Keratinocyte (primary cell): ENCODE data around the gene DNLZ.

ENCODE experiments used
- EZH2 ChIP-seq: IDR thresholded peaks from one replicate; pipeline ENCODE4 v1.6.1; 2012; ENCODE audit warnings: inconsistent platforms, mild to moderate bottlenecking, low read length, moderate library complexity
- TF ChIP-seq, protein P1 (sequence below), 3 experiments: IDR thresholded peaks in 1 of 3; conservative IDR thresholded peaks in 1 of 3; optimal IDR thresholded peaks in 1 of 3; 2 replicates in 2 of 3; 3 replicates in 1 of 3; pipeline versions ENCODE3 to v1.5.1; 2011; ENCODE audit warnings: low read length in 3 of 3, mild to moderate bottlenecking in 3 of 3, moderate library complexity in 2 of 3, control low read depth in 1 of 3, inconsistent platforms in 1 of 3; ENCODE audit not compliant: insufficient read depth in 2 of 3; ENCODE audit errors: extremely low read depth in 1 of 3

- TF ChIP-seq, protein P1, sequence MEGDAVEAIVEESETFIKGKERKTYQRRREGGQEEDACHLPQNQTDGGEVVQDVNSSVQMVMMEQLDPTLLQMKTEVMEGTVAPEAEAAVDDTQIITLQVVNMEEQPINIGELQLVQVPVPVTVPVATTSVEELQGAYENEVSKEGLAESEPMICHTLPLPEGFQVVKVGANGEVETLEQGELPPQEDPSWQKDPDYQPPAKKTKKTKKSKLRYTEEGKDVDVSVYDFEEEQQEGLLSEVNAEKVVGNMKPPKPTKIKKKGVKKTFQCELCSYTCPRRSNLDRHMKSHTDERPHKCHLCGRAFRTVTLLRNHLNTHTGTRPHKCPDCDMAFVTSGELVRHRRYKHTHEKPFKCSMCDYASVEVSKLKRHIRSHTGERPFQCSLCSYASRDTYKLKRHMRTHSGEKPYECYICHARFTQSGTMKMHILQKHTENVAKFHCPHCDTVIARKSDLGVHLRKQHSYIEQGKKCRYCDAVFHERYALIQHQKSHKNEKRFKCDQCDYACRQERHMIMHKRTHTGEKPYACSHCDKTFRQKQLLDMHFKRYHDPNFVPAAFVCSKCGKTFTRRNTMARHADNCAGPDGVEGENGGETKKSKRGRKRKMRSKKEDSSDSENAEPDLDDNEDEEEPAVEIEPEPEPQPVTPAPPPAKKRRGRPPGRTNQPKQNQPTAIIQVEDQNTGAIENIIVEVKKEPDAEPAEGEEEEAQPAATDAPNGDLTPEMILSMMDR (optimal IDR thresholded peaks at IDR 0.05 in 1 of 3, IDR thresholded peaks at IDR 0.05 in 1 of 3, conservative IDR thresholded peaks at IDR 0.05 in 1 of 3; ENCODE audit: extremely low read depth in 1 of 3, insufficient read depth in 2 of 3, low read length in 3 of 3): no peak
- TF ChIP-seq EZH2: no peak
Measured at GRCh38 chr9:136333486-136333885, 30.1 kb downstream of the DNLZ start.
